PC-3 (cell line): ENCODE data around the gene SLC31A2. TPM values are rescaled to one million over a fixed set of nuclear protein-coding genes. Genes with fewer than 3 reads are reported as not detected.
A peak's percentile ranks its signal among the peaks of the same experiment; 100 is the strongest.

Experiments
- ATAC-seq: fragments of 200-7000 bp; cut with Tn5 transposase; 2 replicates; pipeline ENCODE4 v1.9.1; 2020; ENCODE audit warnings: mild to moderate bottlenecking, moderate library complexity
- BruUV-seq: library from RNA; stranded (reverse); fragments of 400-500 nt; replicated peaks from 2 replicates; lab custom pipeline; 2021; lab: Mats Ljungman, UMichigan
- CTCF ChIA-PET: fragments of 300-600 bp; sonication (Branson Sonifier 250); formaldehyde crosslinking; loops from one replicate; lab custom pipeline; 2022; ENCODE audit warnings: antibody characterized with exemption; lab: Charles Lee
- POLR2A ChIA-PET: fragments of 300-600 bp; sonication (Branson Sonifier 250); formaldehyde crosslinking; loops from one replicate; lab custom pipeline; 2022; ENCODE audit warnings: antibody characterized with exemption; ENCODE audit not compliant: unreplicated experiment; lab: Charles Lee
- DNase-seq: peaks from one replicate; pipeline ENCODE4 v3.0.0-alpha.2; 2015
- H2AFZ ChIP-seq: fragments of 300-600 bp; sonication (generic); 2 replicates; pipeline ENCODE4 v1.6.0; 2016; ENCODE audit warnings: antibody characterized with exemption, low read length
- H3F3A ChIP-seq: fragments of 300-600 bp; sonication (generic); one replicate; pipeline ENCODE4 v1.6.0; 2017; ENCODE audit warnings: antibody characterized with exemption, low read length, control low read depth, mild to moderate bottlenecking; ENCODE audit not compliant: unreplicated experiment
- H3K27ac ChIP-seq: fragments of 300-600 bp; sonication (generic); 2 replicates; pipeline ENCODE4 v1.5.1; 2016; ENCODE audit warnings: mild to moderate bottlenecking, low read length
- H3K27me3 ChIP-seq: fragments of 300-600 bp; sonication (generic); 2 replicates; pipeline ENCODE4 v1.6.1; 2016; ENCODE audit warnings: low read length, mixed read lengths
- H3K36me3 ChIP-seq: fragments of 300-600 bp; sonication (generic); 2 replicates; pipeline ENCODE4 v1.6.1; 2016; ENCODE audit warnings: low read depth, mixed run types, low read length, mixed read lengths
- H3K4me1 ChIP-seq: fragments of 300-600 bp; sonication (generic); 2 replicates; pipeline ENCODE4 v1.5.1; 2016; ENCODE audit warnings: low read length; ENCODE audit not compliant: insufficient read depth
- H3K4me2 ChIP-seq: fragments of 300-600 bp; sonication (generic); 2 replicates; pipeline ENCODE4 v1.6.0; 2016; ENCODE audit warnings: low read length
- H3K4me3 ChIP-seq: fragments of 300-600 bp; sonication (generic); 2 replicates; pipeline ENCODE4 v1.5.1; 2016; ENCODE audit warnings: mild to moderate bottlenecking, low read length, mixed read lengths
- H3K79me2 ChIP-seq: fragments of 300-600 bp; sonication (generic); 2 replicates; pipeline ENCODE4 v1.6.1; 2017; ENCODE audit warnings: low read length, mixed read lengths
- H3K9ac ChIP-seq: fragments of 300-600 bp; sonication (generic); 2 replicates; pipeline ENCODE4 v1.6.0; 2016; ENCODE audit warnings: mild to moderate bottlenecking, low read length
- H3K9me2 ChIP-seq: fragments of 300-600 bp; sonication (generic); replicated peaks from 2 replicates; pipeline ENCODE4 v1.6.1; 2016; ENCODE audit warnings: mixed run types, low read length, mixed read lengths
- H3K9me3 ChIP-seq: fragments of 300-600 bp; sonication (generic); 2 replicates; pipeline ENCODE4 v1.6.1; 2016; ENCODE audit warnings: low read length, mixed read lengths
- H4K20me1 ChIP-seq: fragments of 300-600 bp; sonication (generic); 2 replicates; pipeline ENCODE4 v1.6.1; 2016; ENCODE audit warnings: low read length, mixed read lengths
- EZH2 ChIP-seq: fragments of 300-600 bp; sonication (generic); IDR thresholded peaks from one replicate; pipeline ENCODE4 v1.6.1; 2017; ENCODE audit warnings: antibody characterized with exemption, mild to moderate bottlenecking, low read length; ENCODE audit not compliant: unreplicated experiment
- EZH2phosphoT487 ChIP-seq: fragments of 300-600 bp; sonication (generic); IDR thresholded peaks from 2 replicates; pipeline ENCODE4 v1.6.1; 2018; ENCODE audit warnings: mild to moderate bottlenecking, antibody characterized with exemption, low read length, borderline replicate concordance
- intact Hi-C: fragments of 100-400 bp; cut with micrococcal nuclease; formaldehyde crosslinking; loops from 2 replicates; pipeline ENCODE4 v1.9.0; 2023
- total RNA-seq: library from RNA; depleted of rRNA; stranded (reverse); fragments of >200 nt; gene quantifications from 2 replicates; pipeline ENCODE4 v1.2.3, GENCODE V29; 2014
- TF ChIP-seq, protein P1 (sequence below): fragments of 300-600 bp; sonication (generic); conservative IDR thresholded peaks from 2 replicates; pipeline ENCODE4 v1.5.1; 2017; ENCODE audit warnings: antibody characterized with exemption, low read depth, mild to moderate bottlenecking, low read length

SLC31A2 gene
- total RNA-seq, 1 experiment from 2014 or later = 3.6 TPM

DNA sequence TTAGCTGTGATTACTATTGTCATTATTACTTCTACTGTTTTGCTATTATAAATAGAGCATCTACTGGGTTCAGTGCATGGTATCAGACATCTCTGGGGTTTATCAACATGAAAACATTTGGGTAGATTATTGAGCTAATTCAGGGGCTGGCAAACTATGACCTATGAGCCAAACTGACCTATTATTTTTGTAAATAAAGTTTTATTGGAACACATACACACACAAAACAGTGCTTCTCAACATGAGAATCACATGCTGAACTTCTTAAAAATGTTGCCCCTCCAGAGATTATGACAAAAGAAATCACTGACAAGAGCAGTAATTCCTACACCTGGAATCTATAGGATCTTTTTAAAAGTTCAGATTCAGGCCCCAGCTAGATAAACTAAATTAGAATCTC lies 30.4 kb downstream of the SLC31A2 start:
- Histone ChIP-seq H3K4me2 (no peak overlapping the region), H3F3A (no peaks in the 10 kb centered on the region), H3K27me3 (no peaks in the 10 kb centered on the region), H3K36me3 (peaks cover 38% of the 10 kb centered on the region), H3K4me1 (no peaks in the 10 kb centered on the region), H4K20me1 (no peaks in the 10 kb centered on the region), H3K9me3 (no peaks in the 10 kb centered on the region), H3K27ac (no peak overlapping the region), H3K79me2 (no peaks in the 10 kb centered on the region), H2AFZ (no peak overlapping the region), H3K9me2 (no peaks in the 10 kb centered on the region), H3K9ac (no peak overlapping the region), H3K4me3 (no peak overlapping the region)
- DNase-seq = no peak
- BruUV-seq = no TSS peak
- POLR2A ChIA-PET = no interaction called here
- TF ChIP-seq EZH2phosphoT487 = no peak
- TF ChIP-seq, protein P1, sequence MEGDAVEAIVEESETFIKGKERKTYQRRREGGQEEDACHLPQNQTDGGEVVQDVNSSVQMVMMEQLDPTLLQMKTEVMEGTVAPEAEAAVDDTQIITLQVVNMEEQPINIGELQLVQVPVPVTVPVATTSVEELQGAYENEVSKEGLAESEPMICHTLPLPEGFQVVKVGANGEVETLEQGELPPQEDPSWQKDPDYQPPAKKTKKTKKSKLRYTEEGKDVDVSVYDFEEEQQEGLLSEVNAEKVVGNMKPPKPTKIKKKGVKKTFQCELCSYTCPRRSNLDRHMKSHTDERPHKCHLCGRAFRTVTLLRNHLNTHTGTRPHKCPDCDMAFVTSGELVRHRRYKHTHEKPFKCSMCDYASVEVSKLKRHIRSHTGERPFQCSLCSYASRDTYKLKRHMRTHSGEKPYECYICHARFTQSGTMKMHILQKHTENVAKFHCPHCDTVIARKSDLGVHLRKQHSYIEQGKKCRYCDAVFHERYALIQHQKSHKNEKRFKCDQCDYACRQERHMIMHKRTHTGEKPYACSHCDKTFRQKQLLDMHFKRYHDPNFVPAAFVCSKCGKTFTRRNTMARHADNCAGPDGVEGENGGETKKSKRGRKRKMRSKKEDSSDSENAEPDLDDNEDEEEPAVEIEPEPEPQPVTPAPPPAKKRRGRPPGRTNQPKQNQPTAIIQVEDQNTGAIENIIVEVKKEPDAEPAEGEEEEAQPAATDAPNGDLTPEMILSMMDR = no peak
- TF ChIP-seq EZH2 = no peak
- ATAC-seq = no peak
- intact Hi-C loops = no loop called here
- CTCF ChIA-PET = no interaction called here

DNA sequence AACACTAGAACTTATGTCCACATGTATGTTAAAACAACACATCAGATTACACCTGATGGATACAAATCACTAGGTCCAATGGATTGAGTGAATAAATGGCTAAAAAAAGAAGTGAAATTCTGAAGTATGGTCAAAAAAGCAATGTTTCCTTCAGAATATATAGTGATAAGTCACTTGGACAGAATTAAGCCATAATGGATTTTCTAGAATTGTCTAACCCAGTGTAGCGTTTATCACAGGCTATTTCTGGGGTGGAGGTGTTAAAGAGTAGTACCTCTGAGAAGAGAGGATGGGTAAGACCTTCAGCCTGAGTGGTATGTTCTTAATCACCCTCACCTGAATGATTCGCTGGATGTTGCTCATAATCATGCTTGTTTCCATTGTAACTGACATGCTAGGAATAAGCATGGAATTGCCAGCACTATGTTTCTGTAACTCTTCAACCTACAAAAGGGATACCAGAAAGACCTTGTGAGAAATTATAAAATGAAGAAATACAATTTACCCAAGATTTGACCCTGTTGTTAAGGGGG lies 33.2 kb downstream of the SLC31A2 start:
- H3K36me3 ChIP-seq = peaks cover 36% of the 10 kb centered on the region

DNA sequence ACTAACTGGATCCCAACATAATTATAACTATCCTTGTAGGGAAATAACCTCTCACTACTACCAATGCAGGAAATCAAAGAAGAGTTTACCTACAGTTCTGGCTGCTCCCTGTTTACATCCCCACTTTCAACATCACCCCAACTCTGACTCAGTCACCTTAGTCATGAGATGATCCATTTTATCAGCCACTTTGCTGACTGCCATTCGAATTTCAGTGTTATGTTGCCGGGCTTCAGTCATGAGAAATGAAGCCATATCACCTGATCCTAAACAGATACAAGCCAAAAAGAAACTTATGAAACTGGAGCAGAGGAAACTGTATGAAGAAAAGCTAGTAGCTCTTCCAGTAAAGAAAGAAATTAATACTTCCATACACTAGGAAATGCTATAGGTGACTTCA lies 33.7 kb downstream of the SLC31A2 start:
- Histone ChIP-seq H3K4me1 (peaks cover 15% of the 10 kb centered on the region), H3K36me3 (peaks cover 36% of the 10 kb centered on the region), H3K9ac (no peak overlapping the region), H3K4me2 (no peak overlapping the region), H3K27me3 (no peaks in the 10 kb centered on the region), H3K79me2 (no peaks in the 10 kb centered on the region), H3K9me3 (no peaks in the 10 kb centered on the region), H3K9me2 (no peaks in the 10 kb centered on the region), H4K20me1 (no peaks in the 10 kb centered on the region), H2AFZ (no peak overlapping the region), H3K4me3 (no peak overlapping the region), H3K27ac (no peak overlapping the region), H3F3A (no peaks in the 10 kb centered on the region)
- no peak for ATAC-seq
- POLR2A ChIA-PET = interaction anchor here (0.5 kb wide), 1 partner anchor 1251 kb away, joined by 4 read pairs; no protein-coding TSS in a partner anchor
- peak; percentile 8 for DNase-seq
- intact Hi-C loops = no loop called here
- CTCF ChIA-PET = no interaction called here
- BruUV-seq = no TSS peak
- TF ChIP-seq EZH2 = no peak
- TF ChIP-seq, protein P1 = no peak
- no peak for TF ChIP-seq EZH2phosphoT487

More for the DNA sequence above, 33.2 kb downstream of the SLC31A2 start:
- CTCF ChIA-PET = no interaction called here
- no peak for ATAC-seq
- intact Hi-C loops = no loop called here
- Histone ChIP-seq H3F3A (no peaks in the 10 kb centered on the region), H3K27ac (no peak overlapping the region), H3K9me3 (no peaks in the 10 kb centered on the region), H3K79me2 (no peaks in the 10 kb centered on the region), H2AFZ (no peak overlapping the region), H3K9ac (no peak overlapping the region), H3K4me1 (peaks cover 15% of the 10 kb centered on the region), H3K27me3 (no peaks in the 10 kb centered on the region), H3K9me2 (no peaks in the 10 kb centered on the region), H4K20me1 (no peaks in the 10 kb centered on the region), H3K4me2 (no peak overlapping the region), H3K4me3 (no peak overlapping the region)
- TF ChIP-seq, protein P1 = no peak
- TF ChIP-seq EZH2phosphoT487 = no peak
- no peak for TF ChIP-seq EZH2
- BruUV-seq = no TSS peak
- POLR2A ChIA-PET = no interaction called here
- DNase-seq = no peak
